Endodermal cell (in vitro differentiated cells): Measurements from ENCODE around the gene KCNQ5. TPM values are rescaled to one million over a fixed set of nuclear protein-coding genes. Genes with fewer than 3 reads are reported as not detected.

ENCODE experiments used
- DNase-seq: peaks from one replicate; pipeline ENCODE4 v3.0.0-alpha.2; 2017
- H3K27ac ChIP-seq: 2 replicates; pipeline ENCODE4 v1.5.1; 2013; ENCODE audit warnings: mild to moderate bottlenecking, low read depth, low read length, moderate library complexity
- H3K27me3 ChIP-seq: 2 replicates; pipeline ENCODE4 v1.6.1; 2013; ENCODE audit warnings: mild to moderate bottlenecking, low read length, moderate library complexity; ENCODE audit not compliant: insufficient read depth, control insufficient read depth, poor library complexity, severe bottlenecking
- H3K36me3 ChIP-seq: 2 replicates; pipeline ENCODE4 v1.7.0; 2013; ENCODE audit warnings: mild to moderate bottlenecking, low read length, moderate library complexity; ENCODE audit not compliant: control insufficient read depth, insufficient read depth
- H3K4me1 ChIP-seq: one replicate; pipeline ENCODE4 v1.7.0; 2013; ENCODE audit warnings: low read length; ENCODE audit not compliant: control insufficient read depth, insufficient read depth
- H3K4me3 ChIP-seq: 2 replicates; pipeline ENCODE4 v1.5.1; 2013; ENCODE audit warnings: mild to moderate bottlenecking, low read length, moderate library complexity
- H3K9ac ChIP-seq: 2 replicates; pipeline ENCODE4 v1.6.1; 2013; ENCODE audit warnings: mild to moderate bottlenecking, low read length, moderate library complexity; ENCODE audit not compliant: poor library complexity, severe bottlenecking; ENCODE audit errors: extremely low read depth
- H3K9me3 ChIP-seq: 2 replicates; pipeline ENCODE4 v1.6.1; 2013; ENCODE audit warnings: mild to moderate bottlenecking, low read length, moderate library complexity; ENCODE audit not compliant: control insufficient read depth
- H3K27ac Mint-ChIP-seq: 2 replicates; pipeline ENCODE4 v1.8.0; 2020; ENCODE audit warnings: mixed read lengths
- H3K27me3 Mint-ChIP-seq: 2 replicates; pipeline ENCODE4 v1.8.0; 2021; ENCODE audit warnings: mild to moderate bottlenecking, mixed read lengths; ENCODE audit not compliant: insufficient read depth
- H3K36me3 Mint-ChIP-seq: 2 replicates; pipeline ENCODE4 v1.8.0; 2020; ENCODE audit warnings: low read depth, mixed read lengths
- H3K4me1 Mint-ChIP-seq: 2 replicates; pipeline ENCODE4 v1.8.0; 2020; ENCODE audit warnings: mixed read lengths
- H3K4me3 Mint-ChIP-seq: 2 replicates; pipeline ENCODE4 v1.8.0; 2020; ENCODE audit warnings: mild to moderate bottlenecking, moderate library complexity, mixed read lengths
- H3K9me3 Mint-ChIP-seq: 2 replicates; pipeline ENCODE4 v1.8.0; 2020; ENCODE audit warnings: mild to moderate bottlenecking, mixed read lengths
- CTCF ChIP-seq: fragments of 200-600 bp; sonication (generic); conservative IDR thresholded peaks from 2 replicates; pipeline ENCODE4 v1.5.0; 2021; ENCODE audit warnings: antibody characterized with exemption, mild to moderate bottlenecking
- WGBS, 2 experiments: methylation state at CpG; one replicate each; pipeline versions ENCODE4 v1.1.5 to v1.1.7; 2013; ENCODE audit warnings: missing lambda C conversion rate in 2 of 2, mixed read lengths in 1 of 2; ENCODE audit not compliant: insufficient coverage in 1 of 2, insufficient read length in 1 of 2; 5-methylcytosine and 5-hydroxymethylcytosine counted together
- total RNA-seq, 2 donors: library from RNA; stranded (reverse); fragmentation: NEBNext Ultra II Directional in 1 of 2; extraction: Animal tissue kit (Norgen Biotek cat#: 25700) in 1 of 2; gene quantifications; 2 replicates in 1 of 2; 3 replicates in 1 of 2; pipeline ENCODE4 v1.2.1, GENCODE V29; 2021

The KCNQ5 gene
- total RNA-seq, 2 donors from 2014 or later: 2.4 to 8.3 TPM

GRCh38 chr6:72704979-72705378, 83.1 kb downstream of the KCNQ5 start:
- H3K4me3 Mint-ChIP-seq: no peak overlapping the region

GRCh38 chr6:72709431-72709830, 87.6 kb downstream of the KCNQ5 start:
- TF ChIP-seq CTCF: no peak
- H3K27me3 Mint-ChIP-seq: no peaks in the 10 kb centered on the region
- no peak overlapping the region for H3K27ac Mint-ChIP-seq
- 89 to 94% methylated on average over 1 of the region's 1 CpG for WGBS, 2 experiments
- Histone ChIP-seq H3K27me3 (no peaks in the 10 kb centered on the region), H3K36me3 (no peaks in the 10 kb centered on the region), H3K9me3 (peaks cover 4% of the 10 kb centered on the region), H3K27ac (no peak overlapping the region), H3K4me3 (no peak overlapping the region), H3K4me1 (no peaks in the 10 kb centered on the region), H3K9ac (no peak overlapping the region)
- peaks cover 5% of the 10 kb centered on the region for H3K9me3 Mint-ChIP-seq
- H3K4me1 Mint-ChIP-seq: no peaks in the 10 kb centered on the region
- DNase-seq: no peak
- H3K4me3 Mint-ChIP-seq: no peak overlapping the region
- no peaks in the 10 kb centered on the region for H3K36me3 Mint-ChIP-seq

More at GRCh38 chr6:72704979-72705378, 83.1 kb downstream of the KCNQ5 start:
- H3K4me1 Mint-ChIP-seq: peaks cover 12% of the 10 kb centered on the region
- WGBS, 2 experiments: 95 to 96% methylated on average over 3 to 4 of the region's 4 CpGs
- Histone ChIP-seq H3K9me3 (no peaks in the 10 kb centered on the region), H3K36me3 (no peaks in the 10 kb centered on the region), H3K4me3 (no peak overlapping the region), H3K27ac (no peak overlapping the region), H3K4me1 (no peaks in the 10 kb centered on the region), H3K9ac (no peak overlapping the region), H3K27me3 (no peaks in the 10 kb centered on the region)
- TF ChIP-seq CTCF: peak; percentile 53
- no peaks in the 10 kb centered on the region for H3K36me3 Mint-ChIP-seq
- DNase-seq: no peak
- no peaks in the 10 kb centered on the region for H3K27me3 Mint-ChIP-seq
- H3K27ac Mint-ChIP-seq: no peak overlapping the region
- no peaks in the 10 kb centered on the region for H3K9me3 Mint-ChIP-seq

- no peak overlapping the region for H3K27ac Mint-ChIP-seq
Observed at GRCh38 chr6:72711731-72712130, 89.9 kb downstream of the KCNQ5 start.

More at GRCh38 chr6:72711731-72712130, 89.9 kb downstream of the KCNQ5 start:
- Mint-ChIP-seq H3K9me3 (peaks cover 5% of the 10 kb centered on the region), H3K27me3 (no peaks in the 10 kb centered on the region), H3K4me3 (no peak overlapping the region), H3K4me1 (no peaks in the 10 kb centered on the region), H3K36me3 (no peaks in the 10 kb centered on the region)
- no peak for DNase-seq
- H3K9ac ChIP-seq: no peak overlapping the region
- H3K27me3 ChIP-seq: no peaks in the 10 kb centered on the region
- no peak for TF ChIP-seq CTCF
- no peak overlapping the region for H3K27ac ChIP-seq
- H3K4me1 ChIP-seq: no peaks in the 10 kb centered on the region
- 100% methylated on average over 1 of the region's 1 CpG for WGBS, 2 experiments
- no peaks in the 10 kb centered on the region for H3K36me3 ChIP-seq
- peaks cover 4% of the 10 kb centered on the region for H3K9me3 ChIP-seq
- no peak overlapping the region for H3K4me3 ChIP-seq
